BLaER1 treated with 17β-estradiol and CSF1 and Interleukin-3, amounts not matched to agents 10 nM and 100 nM (cell line): ENCODE data around the gene CLEC19A.

Experiments used
- H3K27ac ChIP-seq, 11 experiments: shearing (Covaris generic); formaldehyde crosslinking; 2 replicates each; pipeline ENCODE4 v1.8.1; 2022
- H3K27me3 ChIP-seq, 11 experiments: shearing (Covaris generic); formaldehyde crosslinking; 2 replicates each; pipeline ENCODE4 v1.8.1; 2022
- H3K36me3 ChIP-seq, 11 experiments: shearing (Covaris generic); formaldehyde crosslinking; 2 replicates each; pipeline ENCODE4 v1.8.1; 2022
- H3K4me1 ChIP-seq, 10 experiments: shearing (Covaris generic); formaldehyde crosslinking; 2 replicates each; pipeline ENCODE4 v1.8.1; 2022
- H3K4me2 ChIP-seq, 11 experiments: shearing (Covaris generic); formaldehyde crosslinking; 2 replicates each; pipeline ENCODE4 v1.8.1; 2022
- H3K4me3 ChIP-seq, 10 experiments: shearing (Covaris generic); formaldehyde crosslinking; 2 replicates each; pipeline ENCODE4 v1.8.1; 2022
- H3K9ac ChIP-seq, 11 experiments: shearing (Covaris generic); formaldehyde crosslinking; 2 replicates each; pipeline ENCODE4 v1.8.1; 2022
- H3K9me3 ChIP-seq, 11 experiments: shearing (Covaris generic); formaldehyde crosslinking; replicated peaks in 1 of 11; 2 replicates each; pipeline ENCODE4 v1.8.1; 2022
- H4K20me1 ChIP-seq, 11 experiments: shearing (Covaris generic); formaldehyde crosslinking; 2 replicates each; pipeline ENCODE4 v1.8.1; 2022
- Cebpa-rat ChIP-seq, 11 experiments: shearing (Covaris generic); IDR thresholded peaks; 2 replicates each; pipeline ENCODE4 v1.8.1; 2022

Gene CLEC19A

DNA sequence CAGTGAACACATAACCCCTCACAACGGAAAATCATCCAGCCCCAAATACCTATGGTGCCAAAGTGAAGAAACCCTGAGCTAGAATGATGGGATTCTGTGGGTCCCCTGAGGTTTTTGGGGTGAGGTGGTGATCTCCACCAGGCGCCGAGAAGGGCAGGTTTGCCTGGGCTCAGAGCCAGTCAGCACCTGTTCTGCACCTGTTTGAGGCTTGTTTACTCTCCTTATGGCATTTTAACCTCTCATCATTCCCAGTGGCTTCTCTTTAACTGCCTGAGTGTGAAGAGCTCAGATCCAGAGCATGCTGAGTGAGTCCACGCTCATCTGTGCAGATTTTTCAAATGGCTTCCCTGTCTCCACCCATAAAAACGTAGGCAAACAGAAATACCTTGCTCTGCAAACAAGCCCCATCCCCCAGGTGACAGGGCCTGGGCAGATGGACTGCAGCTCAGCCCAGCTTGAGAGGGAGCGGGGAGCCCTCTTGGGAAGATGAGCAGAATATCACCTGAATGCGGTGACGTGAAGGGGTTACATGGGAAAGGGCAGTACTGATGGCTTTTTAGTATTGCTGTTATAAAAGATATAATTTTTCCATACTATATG, 40.1 kb upstream of the CLEC19A start:
- TF ChIP-seq Cebpa-rat (IDR thresholded peaks at IDR 0.05), result no peak
- H3K27ac ChIP-seq, result no peak overlapping the region
- H3K27me3 ChIP-seq, result no peaks in the 10 kb centered on the region

DNA sequence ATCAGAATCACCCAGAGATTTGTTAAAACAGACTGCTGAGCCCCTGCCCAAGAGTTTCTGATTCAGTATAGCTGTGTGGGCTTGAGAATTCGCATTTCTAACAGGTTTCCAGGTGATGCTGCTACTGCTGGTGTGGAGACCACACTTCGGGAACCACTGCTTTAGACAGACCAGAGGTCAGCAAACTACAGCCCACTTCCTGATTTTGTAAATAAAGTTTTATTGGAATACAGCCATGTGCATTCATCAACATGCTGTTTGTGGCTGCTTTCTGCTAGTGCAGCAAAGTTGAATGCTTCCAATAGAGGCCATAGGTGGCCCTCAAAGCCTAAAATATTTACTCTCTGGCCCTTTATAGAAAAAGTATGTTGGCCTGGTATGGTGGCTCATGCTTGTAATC, 32.6 kb upstream of the CLEC19A start:
- Histone ChIP-seq H3K27ac (no peak overlapping the region), H4K20me1 (no peaks in the 10 kb centered on the region), H3K9ac (no peak overlapping the region), H3K4me1 (peaks cover 0 to 15% (median 0%) of the 10 kb centered on the region in 10 experiments; a peak in 5 of 20 replicates), H3K4me3 (no peak overlapping the region), H3K4me2 (0 out of 22 replicates have a peak overlapping the region, but pooled peaks of 2 of the 11 experiments have one; percentile 2 to 8), H3K27me3 (no peaks in the 10 kb centered on the region), H3K9me3 (peaks cover 0 to 10% (median 0%) of the 10 kb centered on the region in 11 experiments; a peak in 4 of 22 replicates), H3K36me3 (peaks cover 0 to 4% (median 0%) of the 10 kb centered on the region in 11 experiments; a peak in 2 of 22 replicates)
- no peak for TF ChIP-seq Cebpa-rat (IDR thresholded peaks at IDR 0.05)

More for the DNA sequence above, 40.1 kb upstream of the CLEC19A start:
- Histone ChIP-seq H3K4me3 (no peak overlapping the region), H3K9ac (no peak overlapping the region), H3K9me3 (peaks cover 9 to 32% (median 15%) of the 10 kb centered on the region in 11 experiments), H3K4me1 (no peaks in the 10 kb centered on the region), H3K4me2 (no peak overlapping the region), H4K20me1 (no peaks in the 10 kb centered on the region), H3K36me3 (peaks cover 0 to 9% (median 0%) of the 10 kb centered on the region in 11 experiments; a peak in 8 of 22 replicates)

DNA sequence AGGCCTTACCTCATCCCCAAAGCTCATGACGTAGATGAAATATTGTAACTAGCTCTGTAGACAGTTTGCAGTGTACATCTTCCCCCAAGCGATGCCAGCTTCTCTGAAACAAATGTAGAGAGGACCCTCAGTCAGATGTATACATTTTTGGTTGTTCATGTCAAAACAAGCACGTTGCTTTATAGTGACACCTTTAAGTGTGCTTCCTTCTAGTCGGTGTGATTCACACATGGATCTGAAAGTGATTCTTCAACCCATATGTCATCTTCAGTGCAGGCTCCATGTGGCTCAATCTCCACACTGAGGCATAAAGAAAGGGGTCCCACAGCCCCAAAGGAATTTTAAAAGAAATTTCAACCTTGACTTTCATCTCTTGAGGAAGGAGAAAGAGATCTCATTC, 30.9 kb upstream of the CLEC19A start:
- Histone ChIP-seq H3K9ac (no peak overlapping the region), H3K4me2 (no peak overlapping the region), H3K27me3 (no peaks in the 10 kb centered on the region), H4K20me1 (no peaks in the 10 kb centered on the region), H3K27ac (no peak overlapping the region), H3K36me3 (no peaks in the 10 kb centered on the region), H3K9me3 (no peaks in the 10 kb centered on the region), H3K4me1 (peaks cover 0 to 15% (median 0%) of the 10 kb centered on the region in 10 experiments; a peak in 5 of 20 replicates), H3K4me3 (no peak overlapping the region)
- no peak for TF ChIP-seq Cebpa-rat (IDR thresholded peaks at IDR 0.05)

DNA sequence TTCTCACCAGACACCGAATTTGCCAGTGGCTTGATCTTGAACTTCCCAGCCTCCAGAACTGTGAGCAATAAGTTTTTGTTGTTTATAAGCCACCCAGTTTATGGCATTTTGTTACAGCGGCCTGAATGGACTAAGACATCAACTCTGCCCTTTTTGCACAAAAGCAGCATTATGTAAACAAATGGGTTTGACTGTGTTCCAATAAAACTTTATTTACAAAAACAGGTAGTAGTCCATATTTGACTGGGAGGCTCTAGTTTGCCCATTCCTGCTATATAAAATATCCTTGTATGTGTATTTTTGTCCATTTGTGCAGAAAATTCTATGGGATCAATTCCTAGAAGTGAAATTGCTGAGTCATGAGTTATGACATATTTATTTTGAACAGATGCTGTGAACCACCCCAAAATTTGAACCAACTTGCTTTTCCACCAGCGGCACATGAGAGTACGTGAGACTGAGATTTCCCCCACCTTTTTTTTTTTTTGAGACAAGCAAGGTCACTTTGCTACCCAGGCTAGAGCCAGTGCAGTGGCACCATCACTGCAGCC, 21.3 kb upstream of the CLEC19A start:
- H3K4me2 ChIP-seq, result no peak overlapping the region
- H3K4me3 ChIP-seq, result no peak overlapping the region
- H3K9me3 ChIP-seq, result peaks cover 11 to 61% (median 20%) of the 10 kb centered on the region in 11 experiments; a peak in 20 of 22 replicates
- no peak overlapping the region for H3K9ac ChIP-seq
- peaks cover 0 to 24% (median 0%) of the 10 kb centered on the region in 11 experiments; a peak in 2 of 22 replicates for H3K36me3 ChIP-seq
- TF ChIP-seq Cebpa-rat (IDR thresholded peaks at IDR 0.05), result no peak
- no peaks in the 10 kb centered on the region for H3K27me3 ChIP-seq
- H4K20me1 ChIP-seq, result no peaks in the 10 kb centered on the region
- peaks cover 0 to 3% (median 0%) of the 10 kb centered on the region in 10 experiments; a peak in 5 of 20 replicates for H3K4me1 ChIP-seq
- H3K27ac ChIP-seq, result no peak overlapping the region

DNA sequence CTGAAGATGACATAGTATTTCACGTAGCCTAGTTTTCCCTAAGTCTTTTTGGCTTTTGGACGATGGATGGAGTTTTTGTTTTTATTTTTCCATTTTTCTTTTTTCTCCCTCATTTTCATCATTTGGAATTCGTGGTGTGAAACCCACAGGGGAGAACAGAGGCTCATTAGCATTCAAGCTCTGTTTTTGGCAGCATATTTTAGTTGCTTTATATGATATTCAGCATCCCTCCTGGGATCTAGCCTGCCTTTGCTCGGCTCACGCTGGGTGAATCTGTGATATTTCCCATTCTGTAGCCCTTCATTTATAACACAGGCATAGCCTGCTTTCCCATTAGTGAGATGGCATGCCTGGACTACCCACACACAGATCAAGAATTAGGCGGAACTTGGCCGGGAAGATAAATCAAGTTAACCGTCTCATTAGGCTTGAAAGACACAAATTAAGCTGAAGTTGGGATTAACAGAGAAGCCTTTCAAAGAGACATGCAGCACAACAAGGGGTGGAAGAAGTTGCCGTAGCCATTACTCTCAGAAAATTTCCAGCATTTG, 20.1 kb upstream of the CLEC19A start:
- H3K4me2 ChIP-seq, result no peak overlapping the region
- peaks cover 11 to 72% (median 22%) of the 10 kb centered on the region in 11 experiments; a peak in 20 of 22 replicates for H3K9me3 ChIP-seq
- no peak overlapping the region for H3K4me3 ChIP-seq
- no peaks in the 10 kb centered on the region for H3K27me3 ChIP-seq
- no peak for TF ChIP-seq Cebpa-rat (IDR thresholded peaks at IDR 0.05)
- peaks cover 0 to 14% (median 0%) of the 10 kb centered on the region in 10 experiments; a peak in 6 of 20 replicates for H3K4me1 ChIP-seq
- H3K27ac ChIP-seq, result no peak overlapping the region
- no peak overlapping the region for H3K9ac ChIP-seq
- peaks cover 0 to 24% (median 0%) of the 10 kb centered on the region in 11 experiments; a peak in 2 of 22 replicates for H3K36me3 ChIP-seq
- H4K20me1 ChIP-seq, result no peaks in the 10 kb centered on the region

DNA sequence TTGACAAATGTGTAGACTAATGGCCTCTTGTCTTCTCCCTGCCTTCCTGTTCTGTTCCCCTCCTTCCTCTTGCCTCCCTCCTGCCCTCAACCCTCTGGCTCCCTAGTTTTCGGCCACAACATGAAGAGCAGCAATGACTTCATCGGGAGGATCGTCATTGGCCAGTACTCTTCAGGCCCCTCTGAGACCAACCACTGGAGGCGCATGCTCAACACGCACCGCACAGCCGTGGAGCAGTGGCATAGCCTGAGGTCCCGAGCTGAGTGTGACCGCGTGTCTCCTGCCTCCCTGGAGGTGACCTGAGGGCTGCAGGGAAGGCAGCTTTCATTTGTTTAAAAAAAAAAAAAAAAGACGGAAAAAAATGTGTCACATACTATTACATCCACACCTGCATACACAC, 18.8 kb upstream of the CLEC19A start:
- H3K9me3 ChIP-seq, result peaks cover 11 to 72% (median 22%) of the 10 kb centered on the region in 11 experiments; a peak in 20 of 22 replicates
- no peak overlapping the region for H3K4me3 ChIP-seq
- no peak overlapping the region for H3K9ac ChIP-seq
- H3K36me3 ChIP-seq, result peaks cover 0 to 24% (median 0%) of the 10 kb centered on the region in 11 experiments; a peak in 2 of 22 replicates
- H3K4me1 ChIP-seq, result peaks cover 0 to 15% (median 0%) of the 10 kb centered on the region in 10 experiments; a peak in 6 of 20 replicates
- H3K27me3 ChIP-seq, result no peaks in the 10 kb centered on the region
- no peaks in the 10 kb centered on the region for H4K20me1 ChIP-seq
- no peak for TF ChIP-seq Cebpa-rat (IDR thresholded peaks at IDR 0.05)
- no peak overlapping the region for H3K27ac ChIP-seq
- no peak overlapping the region for H3K4me2 ChIP-seq

DNA sequence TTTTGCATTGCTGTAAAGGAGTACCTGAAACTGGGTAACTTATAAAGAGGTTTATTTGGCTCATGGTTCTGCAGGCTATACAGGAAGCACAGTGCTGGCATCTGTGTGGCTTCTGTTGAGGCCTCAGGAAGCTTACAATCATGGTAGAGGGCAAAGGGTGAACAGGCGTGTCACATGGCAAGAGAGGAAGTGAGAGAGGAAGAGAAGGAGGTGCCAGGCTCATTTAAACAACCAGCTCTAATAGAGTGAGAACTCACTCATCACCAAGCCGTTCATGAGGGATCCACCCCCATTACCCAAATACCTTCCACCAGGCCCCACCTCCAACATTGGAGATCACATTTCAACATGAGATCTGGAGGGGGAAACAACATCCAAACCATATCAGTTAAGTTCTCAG, 16.4 kb upstream of the CLEC19A start:
- Histone ChIP-seq H3K9me3 (peaks cover 11 to 62% (median 22%) of the 10 kb centered on the region in 11 experiments; a peak in 20 of 22 replicates), H3K4me2 (peak overlapping the region in 4 of 11 experiments; percentile 9 to 60 (median 40); a peak in 6 of 22 replicates), H3K4me1 (peaks cover 0 to 15% (median 0%) of the 10 kb centered on the region in 10 experiments; a peak in 6 of 20 replicates), H3K27ac (peak overlapping the region in 4 of 11 experiments; percentile 24 to 60 (median 48); a peak in 7 of 22 replicates), H3K27me3 (no peaks in the 10 kb centered on the region), H3K4me3 (no peak overlapping the region), H3K9ac (no peak overlapping the region), H3K36me3 (peaks cover 0 to 24% (median 0%) of the 10 kb centered on the region in 11 experiments; a peak in 2 of 22 replicates), H4K20me1 (no peaks in the 10 kb centered on the region)
- no peak for TF ChIP-seq Cebpa-rat (IDR thresholded peaks at IDR 0.05)

DNA sequence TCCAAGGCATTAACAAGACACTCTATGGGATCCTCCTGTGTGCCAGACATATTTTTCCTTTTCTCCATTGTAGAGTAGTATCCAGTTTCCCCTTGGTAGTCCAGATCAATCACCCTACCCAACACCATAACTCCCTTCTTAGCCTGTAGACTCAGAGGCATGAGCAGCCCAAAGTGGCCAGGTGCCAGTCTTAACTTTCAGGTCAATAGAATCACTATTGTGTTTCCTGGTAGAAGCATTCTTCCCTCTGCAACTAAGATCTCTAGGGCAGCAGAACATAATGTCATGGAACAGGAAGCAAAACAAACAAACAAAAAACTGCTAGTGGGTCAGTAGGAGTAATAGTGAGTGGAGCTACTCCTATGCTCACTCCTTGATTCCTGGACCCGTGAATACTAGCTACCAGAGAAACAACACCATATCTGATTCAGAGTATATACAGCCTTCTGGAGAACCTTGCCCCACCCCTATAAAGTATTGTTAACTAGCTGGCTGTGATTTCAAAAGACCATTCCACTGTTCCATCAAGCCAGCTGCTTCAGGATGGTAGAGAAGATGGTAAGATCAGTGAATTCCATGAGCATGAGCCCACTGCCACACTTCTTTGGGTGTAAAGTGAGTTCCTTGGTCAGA, 11.2 kb upstream of the CLEC19A start:
- H3K27me3 ChIP-seq, result no peaks in the 10 kb centered on the region
- H3K9me3 ChIP-seq, result peaks cover 0 to 14% (median under 1%) of the 10 kb centered on the region in 11 experiments; a peak in 14 of 22 replicates
- no peaks in the 10 kb centered on the region for H4K20me1 ChIP-seq
- no peak overlapping the region for H3K4me3 ChIP-seq
- H3K36me3 ChIP-seq, result no peaks in the 10 kb centered on the region
- no peak for TF ChIP-seq Cebpa-rat (IDR thresholded peaks at IDR 0.05)
- H3K4me1 ChIP-seq, result peaks cover 0 to 12% (median 0%) of the 10 kb centered on the region in 10 experiments; a peak in 6 of 20 replicates
- H3K27ac ChIP-seq, result no peak overlapping the region
- H3K9ac ChIP-seq, result no peak overlapping the region
- H3K4me2 ChIP-seq, result peak overlapping the region in 1 of 11 experiments; percentile 29; a peak in 2 of 22 replicates

DNA sequence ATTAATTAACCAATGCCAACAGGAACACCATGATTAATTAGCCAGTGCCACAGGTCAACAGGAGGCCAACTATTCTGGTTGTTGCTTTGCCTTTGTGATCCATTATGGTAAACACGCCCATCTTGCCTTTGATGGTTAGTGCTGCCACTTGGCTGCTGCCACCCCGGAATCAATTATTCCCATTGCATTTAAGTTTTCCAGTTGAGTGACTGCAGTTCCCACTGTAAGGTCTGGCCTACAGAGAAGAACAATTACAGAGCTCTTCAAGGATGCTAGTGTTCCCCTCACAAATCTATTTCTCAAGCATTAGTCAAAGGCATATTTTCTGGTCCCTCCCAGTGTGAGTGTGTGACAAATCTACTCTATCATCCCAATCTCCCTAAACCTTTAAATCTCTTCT, 7.1 kb upstream of the CLEC19A start:
- Histone ChIP-seq H4K20me1 (no peaks in the 10 kb centered on the region), H3K4me3 (no peak overlapping the region), H3K36me3 (no peaks in the 10 kb centered on the region), H3K4me2 (no peak overlapping the region), H3K27ac (no peak overlapping the region), H3K27me3 (no peaks in the 10 kb centered on the region), H3K9me3 (0 out of 22 replicates have a peak, but pooled peaks cover 0 to 6% (median 0%) of the 10 kb centered on the region in 11 experiments), H3K9ac (no peak overlapping the region), H3K4me1 (no peaks in the 10 kb centered on the region)
- TF ChIP-seq Cebpa-rat (IDR thresholded peaks at IDR 0.05), result no peak
